Panc1 (cell line): ENCODE data around the gene ROBO1. TPM values are rescaled to one million over a fixed set of nuclear protein-coding genes. Genes with fewer than 3 reads are reported as not detected.

Experiments used
- ATAC-seq: fragments of 200-7000 bp; cut with Tn5 transposase; 2 replicates; pipeline ENCODE4 v1.9.1; 2020; ENCODE audit warnings: mild to moderate bottlenecking, moderate library complexity
- BruUV-seq: library from RNA; stranded (reverse); fragments of 400-500 nt; replicated peaks from 2 replicates; lab custom pipeline; 2021; lab: Mats Ljungman, UMichigan
- CTCF ChIA-PET: fragments of 300-600 bp; sonication (Branson Sonifier 250); formaldehyde crosslinking; loops from one replicate; lab custom pipeline; 2022; ENCODE audit warnings: antibody characterized with exemption; lab: Charles Lee
- POLR2A ChIA-PET: fragments of 300-600 bp; sonication (Branson Sonifier 250); formaldehyde crosslinking; loops from one replicate; lab custom pipeline; 2022; ENCODE audit warnings: antibody characterized with exemption; lab: Charles Lee
- DNase-seq: peaks from one replicate; pipeline ENCODE4 v3.0.0-alpha.2; 2010; ENCODE audit warnings: low read depth, low spot score
- H3K27ac ChIP-seq: 2 replicates; pipeline ENCODE4 v1.5.1; 2011; ENCODE audit warnings: mild to moderate bottlenecking, low read length, inconsistent platforms
- H3K27me3 ChIP-seq: fragments of 200-500 bp; sonication (Bioruptor generic); 2 replicates; pipeline ENCODE4 v1.6.0; 2014; ENCODE audit warnings: low read length, inconsistent platforms; ENCODE audit not compliant: control insufficient read depth, insufficient read depth
- H3K36me3 ChIP-seq: fragments of 200-500 bp; sonication (Bioruptor generic); 2 replicates; pipeline ENCODE4 v1.5.1; 2014; ENCODE audit warnings: inconsistent platforms, mild to moderate bottlenecking, low read length, moderate library complexity; ENCODE audit not compliant: control insufficient read depth, insufficient read depth
- H3K4me1 ChIP-seq: 2 replicates; pipeline ENCODE4 v1.5.1; 2011; ENCODE audit warnings: inconsistent platforms, mild to moderate bottlenecking, low read length, moderate library complexity; ENCODE audit not compliant: control insufficient read depth, insufficient read depth
- H3K4me3 ChIP-seq, 2 experiments: 2 replicates each; pipeline ENCODE4 v1.5.1; 2011 to 2012; ENCODE audit warnings: low read depth in 2 of 2, low read length in 2 of 2, mild to moderate bottlenecking in 2 of 2, inconsistent platforms in 1 of 2, moderate library complexity in 1 of 2
- H3K9me3 ChIP-seq: fragments of 200-500 bp; sonication (Bioruptor generic); 2 replicates; pipeline ENCODE4 v1.5.1; 2014; ENCODE audit warnings: low read depth, mild to moderate bottlenecking, inconsistent platforms, low read length, moderate library complexity; ENCODE audit not compliant: control insufficient read depth, insufficient read depth
- POLR2AphosphoS5 ChIP-seq: IDR thresholded peaks from 2 replicates; pipeline ENCODE4 v1.6.1; 2012; ENCODE audit warnings: mild to moderate bottlenecking, low read depth, low read length, moderate library complexity
- SIN3A ChIP-seq: IDR thresholded peaks from 2 replicates; pipeline ENCODE4 v1.6.1; 2012; ENCODE audit warnings: low read depth, mild to moderate bottlenecking, low read length, moderate library complexity, borderline replicate concordance; ENCODE audit not compliant: insufficient read depth
- TCF7L2 ChIP-seq: IDR thresholded peaks from 2 replicates; pipeline ENCODE4 v1.6.1; 2011; ENCODE audit warnings: mild to moderate bottlenecking, low read depth, low read length, inconsistent platforms
- in situ Hi-C: cut with HindIII; loops from 2 replicates; pipeline ENCODE4 v1.10.0; 2016; ENCODE audit warnings: low sequenced_read_pairs, low pct_unique_long_range_greater_than_20kb
- intact Hi-C: fragments of 100-400 bp; cut with micrococcal nuclease; formaldehyde crosslinking; loops from one replicate; pipeline ENCODE4 v1.10.0; 2022; ENCODE audit not compliant: unreplicated experiment
- total RNA-seq: library from RNA; stranded (reverse); gene quantifications from one replicate; pipeline ENCODE4 v1.2.1, GENCODE V29; 2021; ENCODE audit not compliant: unreplicated experiment
- TF ChIP-seq, protein P1 (sequence below), 2 experiments: IDR thresholded peaks; 2 replicates each; pipeline ENCODE4 v1.6.1; 2011 to 2012; ENCODE audit warnings: low read depth in 2 of 2, control low read depth in 1 of 2, low read length in 1 of 2, mild to moderate bottlenecking in 1 of 2, moderate library complexity in 1 of 2; ENCODE audit not compliant: insufficient read depth in 1 of 2
- TF ChIP-seq, protein P2 (sequence below): fragments of 450-650 bp; IDR thresholded peaks from 2 replicates; pipeline ENCODE4 v1.5.1; 2017; ENCODE audit warnings: mild to moderate bottlenecking

The ROBO1 gene
- total RNA-seq, 1 experiment from 2014 or later, result 61.6 TPM

DNA sequence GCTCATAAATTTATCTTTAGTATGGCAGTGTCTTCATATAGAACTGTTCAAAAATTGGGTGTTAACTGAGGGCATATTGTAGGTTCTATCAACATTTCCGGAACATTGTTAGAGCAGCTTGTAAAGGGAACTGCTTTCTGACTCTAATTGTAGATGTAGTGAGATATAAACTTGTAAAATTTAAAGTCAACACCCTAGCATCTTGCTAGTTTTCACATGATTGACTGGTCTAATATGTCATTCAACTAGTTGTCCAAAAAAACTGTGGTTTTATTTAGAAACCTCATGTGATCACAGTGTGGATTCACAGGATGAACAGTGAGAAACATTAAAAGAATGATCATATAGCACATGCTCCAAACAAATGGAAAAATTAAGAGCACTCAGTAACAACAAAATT is 607.4 kb downstream of the ROBO1 start:
- POLR2A ChIA-PET, result no interaction called here
- intact Hi-C loops (no loop called here), in situ Hi-C loops (no loop called here)
- ATAC-seq (no peak), DNase-seq (no peak)
- Histone ChIP-seq H3K9me3 (no peaks in the 10 kb centered on the region), H3K27ac (no peak overlapping the region), H3K4me1 (no peaks in the 10 kb centered on the region), H3K36me3 (no peaks in the 10 kb centered on the region), H3K4me3 (no peak overlapping the region), H3K27me3 (no peaks in the 10 kb centered on the region)
- BruUV-seq, result no TSS peak
- CTCF ChIA-PET, result no interaction called here
- TF ChIP-seq, protein P1, sequence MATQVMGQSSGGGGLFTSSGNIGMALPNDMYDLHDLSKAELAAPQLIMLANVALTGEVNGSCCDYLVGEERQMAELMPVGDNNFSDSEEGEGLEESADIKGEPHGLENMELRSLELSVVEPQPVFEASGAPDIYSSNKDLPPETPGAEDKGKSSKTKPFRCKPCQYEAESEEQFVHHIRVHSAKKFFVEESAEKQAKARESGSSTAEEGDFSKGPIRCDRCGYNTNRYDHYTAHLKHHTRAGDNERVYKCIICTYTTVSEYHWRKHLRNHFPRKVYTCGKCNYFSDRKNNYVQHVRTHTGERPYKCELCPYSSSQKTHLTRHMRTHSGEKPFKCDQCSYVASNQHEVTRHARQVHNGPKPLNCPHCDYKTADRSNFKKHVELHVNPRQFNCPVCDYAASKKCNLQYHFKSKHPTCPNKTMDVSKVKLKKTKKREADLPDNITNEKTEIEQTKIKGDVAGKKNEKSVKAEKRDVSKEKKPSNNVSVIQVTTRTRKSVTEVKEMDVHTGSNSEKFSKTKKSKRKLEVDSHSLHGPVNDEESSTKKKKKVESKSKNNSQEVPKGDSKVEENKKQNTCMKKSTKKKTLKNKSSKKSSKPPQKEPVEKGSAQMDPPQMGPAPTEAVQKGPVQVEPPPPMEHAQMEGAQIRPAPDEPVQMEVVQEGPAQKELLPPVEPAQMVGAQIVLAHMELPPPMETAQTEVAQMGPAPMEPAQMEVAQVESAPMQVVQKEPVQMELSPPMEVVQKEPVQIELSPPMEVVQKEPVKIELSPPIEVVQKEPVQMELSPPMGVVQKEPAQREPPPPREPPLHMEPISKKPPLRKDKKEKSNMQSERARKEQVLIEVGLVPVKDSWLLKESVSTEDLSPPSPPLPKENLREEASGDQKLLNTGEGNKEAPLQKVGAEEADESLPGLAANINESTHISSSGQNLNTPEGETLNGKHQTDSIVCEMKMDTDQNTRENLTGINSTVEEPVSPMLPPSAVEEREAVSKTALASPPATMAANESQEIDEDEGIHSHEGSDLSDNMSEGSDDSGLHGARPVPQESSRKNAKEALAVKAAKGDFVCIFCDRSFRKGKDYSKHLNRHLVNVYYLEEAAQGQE (IDR thresholded peaks at IDR 0.05; ENCODE audit: insufficient read depth in 1 of 2, low read depth in 2 of 2, low read length in 1 of 2), result no peak
- no peak for TF ChIP-seq POLR2AphosphoS5
- TF ChIP-seq, protein P2, sequence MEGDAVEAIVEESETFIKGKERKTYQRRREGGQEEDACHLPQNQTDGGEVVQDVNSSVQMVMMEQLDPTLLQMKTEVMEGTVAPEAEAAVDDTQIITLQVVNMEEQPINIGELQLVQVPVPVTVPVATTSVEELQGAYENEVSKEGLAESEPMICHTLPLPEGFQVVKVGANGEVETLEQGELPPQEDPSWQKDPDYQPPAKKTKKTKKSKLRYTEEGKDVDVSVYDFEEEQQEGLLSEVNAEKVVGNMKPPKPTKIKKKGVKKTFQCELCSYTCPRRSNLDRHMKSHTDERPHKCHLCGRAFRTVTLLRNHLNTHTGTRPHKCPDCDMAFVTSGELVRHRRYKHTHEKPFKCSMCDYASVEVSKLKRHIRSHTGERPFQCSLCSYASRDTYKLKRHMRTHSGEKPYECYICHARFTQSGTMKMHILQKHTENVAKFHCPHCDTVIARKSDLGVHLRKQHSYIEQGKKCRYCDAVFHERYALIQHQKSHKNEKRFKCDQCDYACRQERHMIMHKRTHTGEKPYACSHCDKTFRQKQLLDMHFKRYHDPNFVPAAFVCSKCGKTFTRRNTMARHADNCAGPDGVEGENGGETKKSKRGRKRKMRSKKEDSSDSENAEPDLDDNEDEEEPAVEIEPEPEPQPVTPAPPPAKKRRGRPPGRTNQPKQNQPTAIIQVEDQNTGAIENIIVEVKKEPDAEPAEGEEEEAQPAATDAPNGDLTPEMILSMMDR, result no peak
- TF ChIP-seq TCF7L2, result no peak
- no peak for TF ChIP-seq SIN3A

DNA sequence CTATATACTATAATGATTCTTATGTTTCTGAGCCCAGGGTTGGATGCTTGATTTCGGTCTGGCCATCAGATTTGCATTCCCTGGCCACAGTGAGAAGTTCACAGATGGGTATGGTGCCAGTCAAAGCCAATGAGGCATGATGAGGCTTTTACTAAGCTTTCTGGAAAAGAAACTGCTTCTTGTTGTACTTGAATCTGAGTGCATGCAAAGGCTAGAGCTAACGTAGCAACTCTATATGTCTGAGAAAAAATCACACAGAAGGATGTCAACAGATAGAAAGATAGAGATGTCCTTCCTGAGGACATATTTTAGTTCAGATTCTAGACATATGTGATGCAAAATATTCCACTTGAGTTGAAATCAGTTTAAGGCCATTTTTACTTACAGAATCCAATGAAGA is 608.1 kb downstream of the ROBO1 start:
- in situ Hi-C loops (no loop called here), intact Hi-C loops (no loop called here)
- no peak for DNase-seq
- ATAC-seq, result no peak
- POLR2A ChIA-PET, result no interaction called here
- no peaks in the 10 kb centered on the region for H3K4me1 ChIP-seq
- H3K9me3 ChIP-seq, result no peaks in the 10 kb centered on the region
- no peak overlapping the region for H3K27ac ChIP-seq
- TF ChIP-seq, protein P1 (IDR thresholded peaks at IDR 0.05; ENCODE audit: insufficient read depth in 1 of 2, low read depth in 2 of 2, low read length in 1 of 2), result no peak
- TF ChIP-seq, protein P2, result no peak
- TF ChIP-seq SIN3A, result no peak
- no peak for TF ChIP-seq TCF7L2
- TF ChIP-seq POLR2AphosphoS5, result no peak
- H3K27me3 ChIP-seq, result no peaks in the 10 kb centered on the region
- no peaks in the 10 kb centered on the region for H3K36me3 ChIP-seq
- CTCF ChIA-PET, result no interaction called here
- no TSS peak for BruUV-seq
- H3K4me3 ChIP-seq, result no peak overlapping the region
